Caco-2 (cell line): ENCODE data around the gene KCTD15. TPM values are rescaled to one million over a fixed set of nuclear protein-coding genes. Genes with fewer than 3 reads are reported as not detected.

ENCODE experiments used
- BruUV-seq: library from RNA; stranded (reverse); fragments of 400-500 nt; replicated peaks from 2 replicates; lab custom pipeline; 2021; lab: Mats Ljungman, UMichigan
- CTCF ChIA-PET: fragments of 300-600 bp; sonication (Branson Sonifier 250); formaldehyde crosslinking; loops from one replicate; lab custom pipeline; 2022; ENCODE audit warnings: antibody characterized with exemption; lab: Charles Lee
- POLR2A ChIA-PET: fragments of 300-600 bp; sonication (Branson Sonifier 250); formaldehyde crosslinking; loops from one replicate; lab custom pipeline; 2022; ENCODE audit warnings: antibody characterized with exemption; lab: Charles Lee
- DNase-seq, 2 experiments: peaks; one replicate each; pipeline versions ENCODE4 v3.0.0 to v3.0.0-alpha.2; 2020 to 2022
- H3K27me3 ChIP-seq: replicated peaks from 2 replicates; pipeline ENCODE4 v1.6.0; 2011; ENCODE audit warnings: low read length; ENCODE audit not compliant: control insufficient read depth, insufficient read depth
- H3K36me3 ChIP-seq: 2 replicates; pipeline ENCODE4 v1.5.1; 2011; ENCODE audit warnings: low read length; ENCODE audit not compliant: control insufficient read depth, insufficient read depth
- H3K4me1 ChIP-seq: fragments of 250-450 bp; sonication (Bioruptor Pico); 2 replicates; pipeline ENCODE4 v1.5.1; 2020; ENCODE audit warnings: mild to moderate bottlenecking
- H3K4me3 ChIP-seq: 2 replicates; pipeline ENCODE4 v1.5.1; 2011; ENCODE audit warnings: low read depth, mild to moderate bottlenecking, control low read depth, low read length
- H3K9me3 ChIP-seq: fragments of 250-450 bp; sonication (Bioruptor Pico); 2 replicates; pipeline ENCODE4 v1.5.1; 2020; ENCODE audit warnings: mild to moderate bottlenecking, moderate library complexity
- H3K27ac Mint-ChIP-seq: one replicate; pipeline ENCODE4 v1.8.0; 2022; ENCODE audit warnings: mixed read lengths; ENCODE audit not compliant: unreplicated experiment
- H3K27me3 Mint-ChIP-seq: one replicate; pipeline ENCODE4 v1.8.0; 2022; ENCODE audit warnings: mixed read lengths; ENCODE audit not compliant: insufficient read depth, unreplicated experiment
- H3K36me3 Mint-ChIP-seq: one replicate; pipeline ENCODE4 v1.8.0; 2022; ENCODE audit warnings: mild to moderate bottlenecking, mixed read lengths; ENCODE audit not compliant: insufficient read depth, unreplicated experiment
- H3K4me1 Mint-ChIP-seq: one replicate; pipeline ENCODE4 v1.8.0; 2022; ENCODE audit warnings: low read depth, mixed read lengths; ENCODE audit not compliant: unreplicated experiment
- H3K4me3 Mint-ChIP-seq: one replicate; pipeline ENCODE4 v1.8.0; 2022; ENCODE audit warnings: mild to moderate bottlenecking, moderate library complexity, mixed read lengths; ENCODE audit not compliant: unreplicated experiment
- H3K9me3 Mint-ChIP-seq: one replicate; pipeline ENCODE4 v1.8.0; 2022; ENCODE audit warnings: mixed read lengths; ENCODE audit not compliant: unreplicated experiment
- intact Hi-C: fragments of 100-400 bp; cut with micrococcal nuclease; formaldehyde crosslinking; loops from one replicate; pipeline ENCODE4 v1.10.0; 2022; ENCODE audit not compliant: unreplicated experiment
- total RNA-seq: library from RNA; stranded (reverse); gene quantifications from 2 replicates; pipeline ENCODE4 v1.2.3, GENCODE V29; 2022
- TF ChIP-seq, protein P1 (sequence below), 2 experiments: fragments of 200-600 bp in 1 of 2; IDR thresholded peaks; 1 replicate in 1 of 2; 2 replicates in 1 of 2; pipeline versions ENCODE4 v1.5.1 to v1.8.0; 2011 to 2022; ENCODE audit warnings: antibody characterized with exemption in 1 of 2, control low read depth in 1 of 2, inconsistent platforms in 1 of 2, low read depth in 1 of 2, low read length in 1 of 2, mild to moderate bottlenecking in 1 of 2, moderate library complexity in 1 of 2; ENCODE audit not compliant: insufficient read depth in 1 of 2, severe bottlenecking in 1 of 2, unreplicated experiment in 1 of 2

KCTD15 gene
- total RNA-seq, 1 experiment from 2014 or later = 34.6 TPM

GRCh38 chr19:33849551-33850147, 53.0 kb downstream of the KCTD15 start:
- no peak for DNase-seq
- no peaks in the 10 kb centered on the region for H3K36me3 ChIP-seq
- Mint-ChIP-seq H3K27ac (no peak overlapping the region), H3K4me3 (no peak overlapping the region), H3K36me3 (no peaks in the 10 kb centered on the region), H3K9me3 (peaks cover 14% of the 10 kb centered on the region), H3K27me3 (peaks cover 17% of the 10 kb centered on the region), H3K4me1 (no peaks in the 10 kb centered on the region)
- BruUV-seq = no TSS peak
- H3K9me3 ChIP-seq = no peaks in the 10 kb centered on the region; the same call in 1 of the 2 replicates
- POLR2A ChIA-PET = no interaction called here
- TF ChIP-seq, protein P1, sequence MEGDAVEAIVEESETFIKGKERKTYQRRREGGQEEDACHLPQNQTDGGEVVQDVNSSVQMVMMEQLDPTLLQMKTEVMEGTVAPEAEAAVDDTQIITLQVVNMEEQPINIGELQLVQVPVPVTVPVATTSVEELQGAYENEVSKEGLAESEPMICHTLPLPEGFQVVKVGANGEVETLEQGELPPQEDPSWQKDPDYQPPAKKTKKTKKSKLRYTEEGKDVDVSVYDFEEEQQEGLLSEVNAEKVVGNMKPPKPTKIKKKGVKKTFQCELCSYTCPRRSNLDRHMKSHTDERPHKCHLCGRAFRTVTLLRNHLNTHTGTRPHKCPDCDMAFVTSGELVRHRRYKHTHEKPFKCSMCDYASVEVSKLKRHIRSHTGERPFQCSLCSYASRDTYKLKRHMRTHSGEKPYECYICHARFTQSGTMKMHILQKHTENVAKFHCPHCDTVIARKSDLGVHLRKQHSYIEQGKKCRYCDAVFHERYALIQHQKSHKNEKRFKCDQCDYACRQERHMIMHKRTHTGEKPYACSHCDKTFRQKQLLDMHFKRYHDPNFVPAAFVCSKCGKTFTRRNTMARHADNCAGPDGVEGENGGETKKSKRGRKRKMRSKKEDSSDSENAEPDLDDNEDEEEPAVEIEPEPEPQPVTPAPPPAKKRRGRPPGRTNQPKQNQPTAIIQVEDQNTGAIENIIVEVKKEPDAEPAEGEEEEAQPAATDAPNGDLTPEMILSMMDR (IDR thresholded peaks at IDR 0.05; ENCODE audit: insufficient read depth in 1 of 2, low read depth in 1 of 2, low read length in 1 of 2, severe bottlenecking in 1 of 2, unreplicated experiment in 1 of 2) = no peak
- no peaks in the 10 kb centered on the region for H3K4me1 ChIP-seq
- CTCF ChIA-PET = interaction anchor here (1.2 kb wide), 1 partner anchor 72 kb away, joined by 4 read pairs; no protein-coding TSS in a partner anchor
- intact Hi-C loops = no loop called here
- no peak overlapping the region for H3K4me3 ChIP-seq
- H3K27me3 ChIP-seq = peaks cover 1% of the 10 kb centered on the region; the same call in 1 of the 2 replicates

- Mint-ChIP-seq H3K4me1 (no peaks in the 10 kb centered on the region), H3K36me3 (no peaks in the 10 kb centered on the region), H3K27me3 (peaks cover 30% of the 10 kb centered on the region), H3K27ac (no peak overlapping the region), H3K9me3 (no peaks in the 10 kb centered on the region), H3K4me3 (no peak overlapping the region)
- Histone ChIP-seq H3K4me3 (no peak overlapping the region), H3K4me1 (no peaks in the 10 kb centered on the region), H3K36me3 (no peaks in the 10 kb centered on the region), H3K9me3 (no peaks in the 10 kb centered on the region), H3K27me3 (no peaks in the 10 kb centered on the region; the same call in 1 of the 2 replicates)
- CTCF ChIA-PET = interaction anchor here (0.6 kb wide), 2 partner anchors 81 to 139 kb away, joined by 5 read pairs; no protein-coding TSS in a partner anchor
- TF ChIP-seq, protein P1 (IDR thresholded peaks at IDR 0.05; ENCODE audit: insufficient read depth in 1 of 2, low read depth in 1 of 2, low read length in 1 of 2, severe bottlenecking in 1 of 2, unreplicated experiment in 1 of 2) = no peak
- intact Hi-C loops = no loop called here
- no peak for DNase-seq
- POLR2A ChIA-PET = interaction anchor here (0.6 kb wide), 1 partner anchor 16 kb away, joined by 3 read pairs; no protein-coding TSS in a partner anchor
- BruUV-seq = no TSS peak
Observed at GRCh38 chr19:33859016-33859415, 62.3 kb downstream of the KCTD15 start.

DNA sequence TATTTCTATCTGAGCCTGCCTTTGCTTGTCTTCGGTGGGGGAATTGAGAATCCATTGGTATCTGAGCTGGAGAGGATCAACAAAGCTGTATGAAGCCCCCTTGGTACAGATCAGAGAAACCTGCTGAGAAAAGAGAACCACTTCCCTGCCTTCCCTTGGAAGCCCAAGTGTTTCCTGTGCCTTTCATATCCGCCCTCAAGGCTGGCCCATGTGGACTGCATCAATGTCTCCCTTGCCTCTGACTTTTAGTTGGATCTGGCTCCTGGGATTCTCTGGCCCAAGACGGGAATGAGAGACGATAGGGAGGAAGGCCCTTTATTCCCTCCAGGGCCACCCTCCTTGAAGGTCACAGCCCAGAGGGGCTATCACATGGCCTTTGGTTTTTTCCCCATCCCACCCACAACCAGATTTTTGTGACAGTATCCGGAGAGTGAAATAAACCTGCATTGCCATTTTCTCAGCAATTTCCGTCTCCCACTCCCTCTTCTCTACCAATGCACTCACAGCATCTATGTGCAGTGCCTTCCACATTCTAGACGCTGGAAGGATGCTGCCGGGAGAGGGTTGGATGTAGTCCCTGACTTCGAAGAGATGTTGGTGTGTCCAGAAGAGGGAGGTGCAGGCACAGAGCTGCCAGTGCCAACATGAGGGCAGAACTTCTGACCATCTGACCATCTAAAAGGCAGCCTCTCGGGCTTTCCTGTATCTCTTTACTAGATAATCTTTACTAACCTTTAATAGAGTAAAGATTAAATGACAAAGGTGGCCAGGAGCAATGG, 63.8 kb downstream of the KCTD15 start:
- H3K4me1 ChIP-seq = no peaks in the 10 kb centered on the region
- Mint-ChIP-seq H3K27ac (no peak overlapping the region), H3K4me1 (no peaks in the 10 kb centered on the region), H3K4me3 (no peak overlapping the region), H3K36me3 (no peaks in the 10 kb centered on the region), H3K27me3 (peaks cover 30% of the 10 kb centered on the region), H3K9me3 (no peaks in the 10 kb centered on the region)
- H3K27me3 ChIP-seq = no peaks in the 10 kb centered on the region; the same call in 1 of the 2 replicates
- ChIA-PET POLR2A (no interaction called here), CTCF (no interaction called here)
- intact Hi-C loops = no loop called here
- H3K36me3 ChIP-seq = no peaks in the 10 kb centered on the region
- no peaks in the 10 kb centered on the region for H3K9me3 ChIP-seq
- DNase-seq = no peak
- no TSS peak for BruUV-seq
- H3K4me3 ChIP-seq = no peak overlapping the region
- TF ChIP-seq, protein P1 (IDR thresholded peaks at IDR 0.05; ENCODE audit: insufficient read depth in 1 of 2, low read depth in 1 of 2, low read length in 1 of 2, severe bottlenecking in 1 of 2, unreplicated experiment in 1 of 2) = no peak
